ENCODE results near the gene AFTPH. TPM values are rescaled to one million over a fixed set of nuclear protein-coding genes. Genes with fewer than 3 reads are reported as not detected.

Gene AFTPH
- total RNA-seq, 1 experiment from 2014 or later, result 13.5 TPM

GRCh38 chr2:64639691-64640090, 115.6 kb downstream of the AFTPH start:
- no CpG with 5 or more reads among the region's 2 CpGs for WGBS (ENCODE audit: extremely low coverage, insufficient read length, low lambda C conversion rate)
- peaks cover 11% of the 10 kb centered on the region; the same call in 1 of the 2 replicates for H3K4me1 ChIP-seq (ENCODE audit: insufficient read depth, low read length)

More at GRCh38 chr2:64639691-64640090, 115.6 kb downstream of the AFTPH start:
- no peaks in the 10 kb centered on the region for H3K9me3 ChIP-seq (ENCODE audit: control insufficient read depth, low read depth, low read length)
- peaks cover 2% of the 10 kb centered on the region for H3K79me1 ChIP-seq (ENCODE audit: insufficient read depth, low read depth, low read length, poor library complexity, severe bottlenecking)
- peaks cover 35% of the 10 kb centered on the region for H3K27me3 Mint-ChIP-seq (ENCODE audit: low read depth)
- H4K91ac ChIP-seq (ENCODE audit: insufficient read length, low read depth, low read length), result no peak overlapping the region
- TF ChIP-seq CTCF (conservative IDR thresholded peaks at IDR 0.05), result no peak
- H3K4ac ChIP-seq (ENCODE audit: low read depth, low read length), result no peak overlapping the region
- no peak overlapping the region for H3K56ac ChIP-seq (ENCODE audit: insufficient read length, low read depth, low read length)
- H2AFZ ChIP-seq (ENCODE audit: low read length), result no peak overlapping the region
- peaks cover 63 to 72% of the 10 kb centered on the region in 2 experiments for H3K4me1 Mint-ChIP-seq
- H3K9me3 Mint-ChIP-seq, result no peaks in the 10 kb centered on the region
- H3K27ac ChIP-seq (ENCODE audit: insufficient read length, low read depth, low read length), result no peak overlapping the region
- no peak overlapping the region for H3K4me3 Mint-ChIP-seq
- no peak overlapping the region for H3T11ph ChIP-seq (ENCODE audit: low read length)
- no peak overlapping the region for H3K9ac ChIP-seq (ENCODE audit: extremely low read depth, insufficient read length, low read length)
- H3K27me3 ChIP-seq (ENCODE audit: insufficient read depth, low read length), result peaks cover 5% of the 10 kb centered on the region; the same call in 1 of the 2 replicates
- H3K18ac ChIP-seq (ENCODE audit: insufficient read length, low read depth, low read length), result no peak overlapping the region
- H3K23me2 ChIP-seq (ENCODE audit: insufficient read length, low read depth, low read length, poor library complexity, severe bottlenecking), result peaks cover 4% of the 10 kb centered on the region
- peaks cover 6 to 18% (median 14%) of the 10 kb centered on the region in 3 experiments; a peak in 6 of 7 replicates for H3K36me3 Mint-ChIP-seq (ENCODE audit: insufficient read depth in 1 of 3, low read depth in 3 of 3)
- DNase-seq, result no peak
- no peak overlapping the region for H2BK15ac ChIP-seq (ENCODE audit: low read depth, low read length)
- no peak overlapping the region for H2BK20ac ChIP-seq (ENCODE audit: low read depth, low read length, poor library complexity, severe bottlenecking)
- H4K5ac ChIP-seq (ENCODE audit: insufficient read length, low read depth, low read length), result no peak overlapping the region
- no peak overlapping the region for H3K23ac ChIP-seq (ENCODE audit: insufficient read length, low read depth, low read length)
- H4K20me1 ChIP-seq (ENCODE audit: control insufficient read depth, insufficient read depth, insufficient read length), result no peaks in the 10 kb centered on the region
- H3K27ac Mint-ChIP-seq, result peak overlapping the region in 1 of 3 experiments; percentile 21; a peak in 1 of 7 replicates
- no peak overlapping the region for H2BK5ac ChIP-seq (ENCODE audit: insufficient read length, low read length)
- H3K14ac ChIP-seq (ENCODE audit: insufficient read depth, low read length), result no peak overlapping the region
- H2BK12ac ChIP-seq (ENCODE audit: insufficient read length, low read depth, low read length), result no peak overlapping the region
- H3K79me2 ChIP-seq (ENCODE audit: insufficient read depth, low read length), result no peaks in the 10 kb centered on the region
- no peak overlapping the region for H3K4me2 ChIP-seq (ENCODE audit: insufficient read depth, insufficient read length, low read length)
- H2BK120ac ChIP-seq (ENCODE audit: low read depth, low read length, poor library complexity, severe bottlenecking), result no peak overlapping the region
- no peak overlapping the region for H2AK5ac ChIP-seq (ENCODE audit: insufficient read length, low read length)
- no peak overlapping the region for H4K8ac ChIP-seq (replicated peaks; ENCODE audit: insufficient read length, low read depth, low read length)

Measured in H9 (cell line).